M059J (cell line): Measurements from ENCODE around the gene IMP3. TPM values are rescaled to one million over a fixed set of nuclear protein-coding genes. Genes with fewer than 3 reads are reported as not detected.

Source experiments
- DNase-seq: peaks from one replicate; pipeline ENCODE4 v3.0.0-alpha.2; 2012; ENCODE audit warnings: low read depth
- total RNA-seq: library from RNA; depleted of rRNA; stranded (reverse); fragments of >200 nt; shearing (Covaris generic); gene quantifications from 2 replicates; pipeline ENCODE4 v1.2.3, GENCODE V29; 2014

Gene IMP3
- total RNA-seq, 1 experiment from 2014 or later = 93.7 TPM

GRCh38 chr15:75672646-75673425, 32.8 kb upstream of the IMP3 start:
- DNase-seq = no peak

GRCh38 chr15:75671730-75672602, 31.9 kb upstream of the IMP3 start:
- no peak for DNase-seq

GRCh38 chr15:75669879-75670212, 29.8 kb upstream of the IMP3 start:
- DNase-seq = no peak

- peak; percentile 70 for DNase-seq
Measured at GRCh38 chr15:75669191-75669878, 29.3 kb upstream of the IMP3 start.

GRCh38 chr15:75666823-75667501, 26.9 kb upstream of the IMP3 start:
- peak; percentile 99 for DNase-seq

- DNase-seq = no peak
Measured at GRCh38 chr15:75663931-75664421, 24.0 kb upstream of the IMP3 start.

- no peak for DNase-seq
Measured at GRCh38 chr15:75662823-75663519, 22.9 kb upstream of the IMP3 start.

GRCh38 chr15:75661756-75662140, 21.7 kb upstream of the IMP3 start:
- no peak for DNase-seq

- DNase-seq = peak; percentile 93
Measured at GRCh38 chr15:75661100-75661755, 21.2 kb upstream of the IMP3 start.

GRCh38 chr15:75659928-75660645, 20.1 kb upstream of the IMP3 start:
- DNase-seq = no peak

- no peak for DNase-seq
Measured at GRCh38 chr15:75659141-75659771, 19.2 kb upstream of the IMP3 start.

- DNase-seq = no peak
Measured at GRCh38 chr15:75656813-75657212, 16.8 kb upstream of the IMP3 start.

- no peak for DNase-seq
Measured at GRCh38 chr15:75656331-75656730, 16.3 kb upstream of the IMP3 start.

- DNase-seq = no peak
Measured at GRCh38 chr15:75655931-75656330, 15.9 kb upstream of the IMP3 start.

- no peak for DNase-seq
Measured at GRCh38 chr15:75654201-75654907, 14.3 kb upstream of the IMP3 start.

GRCh38 chr15:75653347-75653913, 13.4 kb upstream of the IMP3 start:
- DNase-seq = no peak

GRCh38 chr15:75651810-75652543, 12.0 kb upstream of the IMP3 start:
- no peak for DNase-seq
